Right atrium auricular region (tissue), 2 donors: ENCODE data around the gene GABBR2. TPM values are rescaled to one million over a fixed set of nuclear protein-coding genes. Genes with fewer than 3 reads are reported as not detected.
"Not testable (repeated sequence)": the region's sequence is repeated elsewhere in the genome, so short reads cannot be mapped to it uniquely, and the experiment has no call there.

ENCODE experiments used
- DNase-seq: peaks from one replicate; pipeline ENCODE4 v3.0.0-alpha.2; 2019; ENCODE audit warnings: low spot score
- H3K27ac ChIP-seq, 2 donors: fragments of 200-600 bp; sonication (generic); 1 replicate in 1 of 2; 2 replicates in 1 of 2; pipeline ENCODE4 v1.5.1; 2016 to 2019
- H3K27me3 ChIP-seq, 2 donors: fragments of 200-600 bp; sonication (generic); one replicate each; pipeline versions ENCODE4 v1.5.1 to v1.6.0; 2017 to 2019
- H3K36me3 ChIP-seq: fragments of 200-600 bp; sonication (generic); one replicate; pipeline ENCODE4 v1.5.1; 2016
- H3K4me1 ChIP-seq, 2 donors: fragments of 200-600 bp; sonication (generic); one replicate each; pipeline versions ENCODE4 v1.5.1 to v1.6.0; 2017 to 2019
- H3K4me3 ChIP-seq, 2 donors: fragments of 200-600 bp; sonication (generic); 1 replicate in 1 of 2; 2 replicates in 1 of 2; pipeline ENCODE4 v1.5.1; 2017 to 2019; ENCODE audit warnings: mild to moderate bottlenecking in 1 of 2, moderate library complexity in 1 of 2
- H3K9me3 ChIP-seq, 2 donors: fragments of 200-600 bp; sonication (generic); one replicate each; pipeline ENCODE4 v1.5.1; 2019
- CTCF ChIP-seq, 2 donors: fragments of 200-600 bp; sonication (generic); IDR thresholded peaks; one replicate each; pipeline ENCODE4 v1.5.1; 2019; ENCODE audit warnings: antibody characterized with exemption in 2 of 2
- total RNA-seq, 2 donors: library from RNA; depleted of rRNA; stranded (reverse); fragments of >200 nt; gene quantifications; one replicate each; pipeline ENCODE4 v1.1.0, GENCODE V29; 2016

The GABBR2 gene
- total RNA-seq, 2 donors from 2014 or later, result 0.22 TPM; not detected in 1

- Histone ChIP-seq H3K9me3 (no peaks in the 10 kb centered on the region), H3K4me3 (no peak overlapping the region), H3K4me1 (no peaks in the 10 kb centered on the region), H3K27ac (no peak overlapping the region), H3K27me3 (no peaks in the 10 kb centered on the region), H3K36me3 (no peaks in the 10 kb centered on the region)
- no peak for TF ChIP-seq CTCF (IDR thresholded peaks at IDR 0.05)
- no peak for DNase-seq
Measured at GRCh38 chr9:98593354-98594253, 115.1 kb downstream of the GABBR2 start.

GRCh38 chr9:98591696-98592095 lies 117.0 kb downstream of the GABBR2 start:
- H3K36me3 ChIP-seq, result no peaks in the 10 kb centered on the region
- TF ChIP-seq CTCF (IDR thresholded peaks at IDR 0.05), result no peak
- no peaks in the 10 kb centered on the region for H3K27me3 ChIP-seq
- DNase-seq, result no peak
- H3K4me1 ChIP-seq, result no peaks in the 10 kb centered on the region
- H3K4me3 ChIP-seq, result no peak overlapping the region
- H3K9me3 ChIP-seq, result no peaks in the 10 kb centered on the region
- no peak overlapping the region for H3K27ac ChIP-seq

- TF ChIP-seq CTCF (IDR thresholded peaks at IDR 0.05), result no peak
- no peaks in the 10 kb centered on the region for H3K4me1 ChIP-seq
- H3K4me3 ChIP-seq, result no peak overlapping the region
- no peaks in the 10 kb centered on the region for H3K36me3 ChIP-seq
- H3K27ac ChIP-seq, result no peak overlapping the region
- H3K9me3 ChIP-seq, result no peaks in the 10 kb centered on the region
- DNase-seq, result no peak
- no peaks in the 10 kb centered on the region for H3K27me3 ChIP-seq
Measured at GRCh38 chr9:98590101-98590500, 118.6 kb downstream of the GABBR2 start.

GRCh38 chr9:98589102-98589501 lies 119.6 kb downstream of the GABBR2 start:
- no peak for DNase-seq
- TF ChIP-seq CTCF (IDR thresholded peaks at IDR 0.05), result no peak

GRCh38 chr9:98584853-98585438 lies 123.8 kb downstream of the GABBR2 start:
- H3K27ac ChIP-seq, H3K36me3 ChIP-seq, DNase-seq, H3K27me3 ChIP-seq, H3K9me3 ChIP-seq, H3K4me1 ChIP-seq, H3K4me3 ChIP-seq: not testable (repeated sequence)

More at GRCh38 chr9:98589102-98589501, 119.6 kb downstream of the GABBR2 start:
- H3K9me3 ChIP-seq, result no peaks in the 10 kb centered on the region
- H3K4me3 ChIP-seq, result no peak overlapping the region
- no peaks in the 10 kb centered on the region for H3K36me3 ChIP-seq
- no peak overlapping the region for H3K27ac ChIP-seq
- H3K4me1 ChIP-seq, result no peaks in the 10 kb centered on the region
- no peaks in the 10 kb centered on the region for H3K27me3 ChIP-seq

GRCh38 chr9:98584059-98584458 lies 124.7 kb downstream of the GABBR2 start:
- no peaks in the 10 kb centered on the region for H3K4me1 ChIP-seq
- DNase-seq, result no peak
- no peaks in the 10 kb centered on the region for H3K9me3 ChIP-seq
- H3K4me3 ChIP-seq, result no peak overlapping the region
- no peaks in the 10 kb centered on the region for H3K36me3 ChIP-seq
- H3K27ac ChIP-seq, result no peak overlapping the region
- TF ChIP-seq CTCF (IDR thresholded peaks at IDR 0.05), result no peak
- H3K27me3 ChIP-seq, result no peaks in the 10 kb centered on the region
